ENCODE data around the gene KCNJ13.
"Not testable (repeated sequence)": the region's sequence is repeated elsewhere in the genome, so short reads cannot be mapped to it uniquely, and the experiment has no call there.

The KCNJ13 gene

GRCh38 chr2:232721882-232722281 lies 54.5 kb downstream of the KCNJ13 start:
- no peaks in the 10 kb centered on the region for H3K9me3 Mint-ChIP-seq
- peaks cover 61% of the 10 kb centered on the region for H3K36me3 Mint-ChIP-seq (ENCODE audit: low read depth)
- no peaks in the 10 kb centered on the region for H3K4me1 Mint-ChIP-seq
- H3K27me3 Mint-ChIP-seq (ENCODE audit: low read depth) = no peaks in the 10 kb centered on the region
- H3K27ac Mint-ChIP-seq = no peak overlapping the region
- TF ChIP-seq, protein P1, sequence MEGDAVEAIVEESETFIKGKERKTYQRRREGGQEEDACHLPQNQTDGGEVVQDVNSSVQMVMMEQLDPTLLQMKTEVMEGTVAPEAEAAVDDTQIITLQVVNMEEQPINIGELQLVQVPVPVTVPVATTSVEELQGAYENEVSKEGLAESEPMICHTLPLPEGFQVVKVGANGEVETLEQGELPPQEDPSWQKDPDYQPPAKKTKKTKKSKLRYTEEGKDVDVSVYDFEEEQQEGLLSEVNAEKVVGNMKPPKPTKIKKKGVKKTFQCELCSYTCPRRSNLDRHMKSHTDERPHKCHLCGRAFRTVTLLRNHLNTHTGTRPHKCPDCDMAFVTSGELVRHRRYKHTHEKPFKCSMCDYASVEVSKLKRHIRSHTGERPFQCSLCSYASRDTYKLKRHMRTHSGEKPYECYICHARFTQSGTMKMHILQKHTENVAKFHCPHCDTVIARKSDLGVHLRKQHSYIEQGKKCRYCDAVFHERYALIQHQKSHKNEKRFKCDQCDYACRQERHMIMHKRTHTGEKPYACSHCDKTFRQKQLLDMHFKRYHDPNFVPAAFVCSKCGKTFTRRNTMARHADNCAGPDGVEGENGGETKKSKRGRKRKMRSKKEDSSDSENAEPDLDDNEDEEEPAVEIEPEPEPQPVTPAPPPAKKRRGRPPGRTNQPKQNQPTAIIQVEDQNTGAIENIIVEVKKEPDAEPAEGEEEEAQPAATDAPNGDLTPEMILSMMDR (IDR thresholded peaks at IDR 0.05; ENCODE audit: unreplicated experiment in 3 of 3) = no peak
- no peak overlapping the region for H3K4me3 Mint-ChIP-seq

DNA sequence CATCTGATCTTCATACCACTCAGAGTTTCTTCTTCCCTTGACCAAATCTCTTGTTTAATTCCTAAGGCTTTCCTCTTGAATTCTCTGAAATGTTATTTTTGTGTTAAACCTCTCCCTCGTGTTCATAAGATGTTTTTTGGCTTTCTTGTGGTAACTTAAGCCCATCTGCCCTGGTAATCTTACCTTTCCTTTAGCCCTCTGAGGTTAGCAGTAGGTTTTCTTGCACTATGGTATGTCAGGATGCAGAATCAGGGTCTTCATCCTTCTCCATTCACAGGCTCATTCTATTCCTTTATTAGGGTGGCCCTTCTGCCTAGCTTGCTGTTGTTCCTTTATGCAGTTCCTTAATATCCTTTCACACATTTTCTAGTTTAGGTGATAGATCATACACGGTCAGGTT lies 55.1 kb downstream of the KCNJ13 start:
- no peaks in the 10 kb centered on the region for H3K4me1 Mint-ChIP-seq
- TF ChIP-seq, protein P1 (IDR thresholded peaks at IDR 0.05; ENCODE audit: unreplicated experiment in 3 of 3) = no peak
- H3K27me3 Mint-ChIP-seq (ENCODE audit: low read depth) = no peaks in the 10 kb centered on the region
- H3K27ac Mint-ChIP-seq = no peak overlapping the region
- H3K4me3 Mint-ChIP-seq = no peak overlapping the region
- H3K9me3 Mint-ChIP-seq = no peaks in the 10 kb centered on the region
- peaks cover 65% of the 10 kb centered on the region for H3K36me3 Mint-ChIP-seq (ENCODE audit: low read depth)

GRCh38 chr2:232720056-232720455 lies 56.3 kb downstream of the KCNJ13 start:
- not testable (repeated sequence) for H3K4me1 Mint-ChIP-seq; H3K27ac Mint-ChIP-seq; H3K9me3 Mint-ChIP-seq; H3K27me3 Mint-ChIP-seq (ENCODE audit: low read depth); H3K4me3 Mint-ChIP-seq
- peaks cover 67% of the 10 kb centered on the region for H3K36me3 Mint-ChIP-seq (ENCODE audit: low read depth)
